H1 (cell line): ENCODE data around the gene RPS6KA2. TPM values are rescaled to one million over a fixed set of nuclear protein-coding genes. Genes with fewer than 3 reads are reported as not detected.

Experiments used
- CTCF ChIA-PET: fragments of 300-600 bp; sonication (Branson Sonifier 250); formaldehyde crosslinking; loops from one replicate; lab custom pipeline; 2021; ENCODE audit not compliant: partially characterized antibody; lab: Charles Lee
- POLR2A ChIA-PET: fragments of 300-600 bp; sonication (Branson Sonifier 250); formaldehyde crosslinking; loops from one replicate; lab custom pipeline; 2021; ENCODE audit warnings: inconsistent platforms; ENCODE audit not compliant: partially characterized antibody; lab: Charles Lee
- DNase-seq, 2 experiments: peaks; one replicate each; pipeline versions ENCODE4 v3.0.0 to v3.0.0-alpha.2; 2010 to 2022; ENCODE audit warnings: low spot score in 2 of 2, low read depth in 1 of 2, mixed read lengths in 1 of 2
- FAIRE-seq: peaks from 2 replicates; lab custom pipeline; 2011; peaks lifted over from hg19 to GRCh38; lab: Jason Lieb, UNC
- H2AFZ ChIP-seq: 2 replicates; pipeline ENCODE4 v1.8.1; 2012; ENCODE audit warnings: low read length, inconsistent platforms
- H2AK5ac ChIP-seq: 2 replicates; pipeline ENCODE4 v1.6.1; 2013; ENCODE audit warnings: low read depth, low read length
- H2BK120ac ChIP-seq: replicated peaks from 2 replicates; pipeline ENCODE3; 2013; ENCODE audit warnings: low read depth, low read length, inconsistent platforms
- H2BK12ac ChIP-seq: 2 replicates; pipeline ENCODE4 v1.6.1; 2013; ENCODE audit warnings: low read depth, low read length
- H2BK15ac ChIP-seq: 2 replicates; pipeline ENCODE4 v1.6.1; 2013; ENCODE audit warnings: low read length
- H2BK20ac ChIP-seq: 2 replicates; pipeline ENCODE4 v1.6.1; 2013; ENCODE audit warnings: low read length
- H2BK5ac ChIP-seq: 2 replicates; pipeline ENCODE4 v1.6.1; 2013; ENCODE audit warnings: low read depth, low read length
- H3K14ac ChIP-seq: 2 replicates; pipeline ENCODE4 v1.6.1; 2013; ENCODE audit warnings: inconsistent platforms; ENCODE audit not compliant: insufficient read length
- H3K18ac ChIP-seq: 2 replicates; pipeline ENCODE4 v1.6.1; 2013; ENCODE audit warnings: low read length; ENCODE audit errors: extremely low read depth
- H3K23ac ChIP-seq: 2 replicates; pipeline ENCODE4 v1.6.1; 2013; ENCODE audit warnings: inconsistent platforms; ENCODE audit not compliant: insufficient read length
- H3K23me2 ChIP-seq: 2 replicates; pipeline ENCODE4 v1.6.1; 2013; ENCODE audit warnings: low read depth, low read length
- H3K27ac ChIP-seq: 2 replicates; pipeline ENCODE4 v1.6.1; 2011; ENCODE audit warnings: low read depth, low read length, inconsistent platforms
- H3K27me3 ChIP-seq, 4 experiments: replicated peaks in 1 of 4; 1 replicate in 1 of 4; 2 replicates in 3 of 4; pipeline versions ENCODE4 v1.6.1 to v1.8.1; 2011 to 2013; ENCODE audit warnings: low read length in 3 of 4, mild to moderate bottlenecking in 3 of 4, inconsistent platforms in 2 of 4, mixed read lengths in 2 of 4, moderate library complexity in 1 of 4; ENCODE audit not compliant: control insufficient read depth in 3 of 4, insufficient read depth in 3 of 4; ENCODE audit errors: extremely low read depth in 1 of 4
- H3K36me3 ChIP-seq, 4 experiments: 2 replicates each; pipeline versions ENCODE4 v1.6.1 to v1.8.1; 2011 to 2013; ENCODE audit warnings: mild to moderate bottlenecking in 4 of 4, low read length in 3 of 4, moderate library complexity in 2 of 4, control low read depth in 1 of 4, inconsistent platforms in 1 of 4; ENCODE audit not compliant: insufficient read depth in 4 of 4, control insufficient read depth in 2 of 4
- H3K4ac ChIP-seq: replicated peaks from 2 replicates; pipeline ENCODE3; 2013; ENCODE audit warnings: low read length, low read depth, mixed read lengths, inconsistent platforms; ENCODE audit not compliant: insufficient read length
- H3K4me1 ChIP-seq, 4 experiments: replicated peaks in 1 of 4; 1 replicate in 1 of 4; 2 replicates in 3 of 4; pipeline versions ENCODE4 v1.6.1 to v1.8.1; 2011 to 2013; ENCODE audit warnings: low read length in 3 of 4, inconsistent platforms in 2 of 4, mixed read lengths in 1 of 4; ENCODE audit not compliant: insufficient read depth in 4 of 4, control insufficient read depth in 3 of 4
- H3K4me2 ChIP-seq, 2 experiments: 2 replicates each; pipeline versions ENCODE4 v1.6.1 to v1.8.1; 2011 to 2013; ENCODE audit warnings: low read depth in 2 of 2, low read length in 2 of 2, control low read depth in 1 of 2, inconsistent platforms in 1 of 2, mild to moderate bottlenecking in 1 of 2; ENCODE audit not compliant: insufficient read depth in 1 of 2
- H3K4me3 ChIP-seq, 4 experiments: fragments of 200-600, 300-600 bp in 1 of 4; sonication (generic), shearing (Covaris generic), sonication (Bioruptor Twin) in 1 of 4; 2 replicates each; pipeline versions ENCODE4 v1.5.1 to v1.8.1; 2011 to 2016; ENCODE audit warnings: low read length in 4 of 4, low read depth in 3 of 4, control low read depth in 2 of 4, inconsistent platforms in 2 of 4, mild to moderate bottlenecking in 2 of 4, mixed read lengths in 1 of 4, moderate library complexity in 1 of 4; ENCODE audit not compliant: insufficient read depth in 2 of 4; ENCODE audit errors: extremely low read depth in 1 of 4
- H3K56ac ChIP-seq: replicated peaks from 2 replicates; pipeline ENCODE3; 2013; ENCODE audit warnings: low read depth, mild to moderate bottlenecking, mixed read lengths, low read length, inconsistent platforms; ENCODE audit not compliant: insufficient read length
- H3K79me1 ChIP-seq: 2 replicates; pipeline ENCODE4 v1.6.1; 2013; ENCODE audit warnings: low read depth, low read length, control low read depth
- H3K79me2 ChIP-seq, 2 experiments: 2 replicates each; pipeline versions ENCODE4 v1.6.1 to v1.8.1; 2012 to 2013; ENCODE audit warnings: low read length in 2 of 2, mild to moderate bottlenecking in 2 of 2, inconsistent platforms in 1 of 2; ENCODE audit not compliant: insufficient read depth in 2 of 2, control insufficient read depth in 1 of 2
- H3K9ac ChIP-seq, 4 experiments: replicated peaks in 1 of 4; 1 replicate in 1 of 4; 2 replicates in 3 of 4; pipeline versions ENCODE4 v1.6.1 to v1.8.1; 2011 to 2013; ENCODE audit warnings: low read depth in 3 of 4, low read length in 3 of 4, control low read depth in 2 of 4, mild to moderate bottlenecking in 2 of 4, moderate library complexity in 2 of 4, inconsistent platforms in 1 of 4; ENCODE audit errors: extremely low read depth in 1 of 4
- H3K9me3 ChIP-seq, 2 experiments: 2 replicates each; pipeline versions ENCODE4 v1.6.1 to v1.8.1; 2012 to 2013; ENCODE audit warnings: mild to moderate bottlenecking in 2 of 2, moderate library complexity in 2 of 2, control low read depth in 1 of 2, inconsistent platforms in 1 of 2, low read depth in 1 of 2, low read length in 1 of 2, mixed read lengths in 1 of 2; ENCODE audit not compliant: insufficient read depth in 2 of 2
- H4K20me1 ChIP-seq, 2 experiments: replicated peaks in 1 of 2; 2 replicates each; pipeline versions ENCODE3 to v1.8.1; 2011 to 2013; ENCODE audit warnings: inconsistent platforms in 2 of 2, low read length in 2 of 2, mild to moderate bottlenecking in 1 of 2; ENCODE audit not compliant: insufficient read depth in 2 of 2, control insufficient read depth in 1 of 2
- H4K5ac ChIP-seq: 2 replicates; pipeline ENCODE4 v1.6.1; 2013; ENCODE audit warnings: low read length, low read depth, mixed read lengths, inconsistent platforms; ENCODE audit not compliant: insufficient read length
- H4K8ac ChIP-seq: 2 replicates; pipeline ENCODE4 v1.8.0; 2013; ENCODE audit warnings: mild to moderate bottlenecking, moderate library complexity, low read length, inconsistent platforms; ENCODE audit not compliant: insufficient read depth; ENCODE audit errors: extremely low read depth
- H4K91ac ChIP-seq: replicated peaks from 2 replicates; pipeline ENCODE3; 2013; ENCODE audit warnings: low read length, mixed read lengths, inconsistent platforms; ENCODE audit not compliant: insufficient read length
- BRCA1 ChIP-seq: IDR thresholded peaks from 2 replicates; pipeline ENCODE4 v1.6.1; 2012; ENCODE audit warnings: low read depth, low read length, improper control_type of control experiment
- CEBPB ChIP-seq: IDR thresholded peaks from 2 replicates; pipeline ENCODE4 v1.6.1; 2012; ENCODE audit warnings: low read depth, low read length
- CHD1 ChIP-seq: IDR thresholded peaks from 2 replicates; pipeline ENCODE4 v1.6.1; 2012; ENCODE audit warnings: low read depth, low read length, improper control_type of control experiment
- CHD2 ChIP-seq: IDR thresholded peaks from 2 replicates; pipeline ENCODE4 v1.6.1; 2012; ENCODE audit warnings: low read length, improper control_type of control experiment
- EGR1 ChIP-seq: IDR thresholded peaks from 2 replicates; pipeline ENCODE4 v1.6.1; 2011; ENCODE audit warnings: low read depth, low read length, borderline replicate concordance
- EP300 ChIP-seq, 2 experiments: IDR thresholded peaks; 1 replicate in 1 of 2; 2 replicates in 1 of 2; pipeline ENCODE4 v1.6.1; 2011 to 2012; ENCODE audit warnings: low read depth in 2 of 2, low read length in 2 of 2, mild to moderate bottlenecking in 2 of 2, borderline replicate concordance in 1 of 2, inconsistent platforms in 1 of 2, moderate library complexity in 1 of 2
- KDM1A ChIP-seq: fragments of 200-600, 300-600 bp; sonication (generic); IDR thresholded peaks from 2 replicates; pipeline ENCODE4 v1.7.1; 2016; ENCODE audit warnings: mild to moderate bottlenecking, low read length, borderline replicate concordance
- MAFK ChIP-seq: IDR thresholded peaks from 2 replicates; pipeline ENCODE4 v1.6.1; 2012; ENCODE audit warnings: low read depth, mild to moderate bottlenecking, improper control_type of control experiment, low read length
- RXRA ChIP-seq: IDR thresholded peaks from 2 replicates; pipeline ENCODE4 v1.6.1; 2011; ENCODE audit warnings: low read depth, mild to moderate bottlenecking, low read length, moderate library complexity; ENCODE audit not compliant: insufficient read depth
- SAP30 ChIP-seq: fragments of 300-600 bp; sonication (generic); IDR thresholded peaks from 2 replicates; pipeline ENCODE4 v1.7.1; 2012; ENCODE audit warnings: low read length, moderate library complexity, mild to moderate bottlenecking, inconsistent platforms; ENCODE audit not compliant: insufficient read depth, insufficient replicate concordance
- SP1 ChIP-seq: IDR thresholded peaks from 2 replicates; pipeline ENCODE4 v1.6.1; 2011; ENCODE audit warnings: low read depth, low read length
- WGBS, 2 experiments: shearing (Covaris generic) in 1 of 2; methylation state at CpG; one replicate each; pipeline versions ENCODE4 v1.1.6 to v1.1.7; 2013 to 2015; ENCODE audit warnings: low lambda C conversion rate in 2 of 2, mixed read lengths in 2 of 2, inconsistent platforms in 1 of 2, low coverage in 1 of 2, missing lambda C conversion rate in 1 of 2; ENCODE audit not compliant: insufficient replicate concordance in 2 of 2, insufficient coverage in 1 of 2, insufficient read length in 1 of 2; ENCODE audit errors: extremely low coverage in 1 of 2, missing lambda C conversion rate in 1 of 2; 5-methylcytosine and 5-hydroxymethylcytosine counted together
- polyA plus RNA-seq, 7 experiments: library from polyadenylated mRNA; depleted of rRNA in 3 of 7; stranded (reverse) in 5 of 7; unstranded in 2 of 7; fragments of >200 nt in 5 of 7; fragments of 200-250 nt in 2 of 7; gene quantifications; 1 replicate in 5 of 7; 2 replicates in 1 of 7; 4 replicates in 1 of 7; pipeline versions ENCODE4 v1.2.1 to v1.2.3, GENCODE V29; 2011 to 2013; ENCODE audit warnings: missing spikeins in 2 of 7, mixed read lengths in 2 of 7
- total RNA-seq: library from RNA; stranded (reverse); fragmentation: NEBNext Ultra II Directional; extraction: Animal tissue kit (Norgen Biotek cat#: 25700); gene quantifications from 2 replicates; pipeline ENCODE4 v1.2.1, GENCODE V29; 2021
- TF ChIP-seq, protein P1 (sequence below): IDR thresholded peaks from 2 replicates; pipeline ENCODE4 v1.6.1; 2011; ENCODE audit warnings: low read length, improper control_type of control experiment

Gene RPS6KA2
- total and polyA plus RNA-seq, 2 of the 8 experiments (the other 6 are each of a cell fraction or from before 2014, with no cell fraction given) = 8.8 to 25.7 TPM

DNA sequence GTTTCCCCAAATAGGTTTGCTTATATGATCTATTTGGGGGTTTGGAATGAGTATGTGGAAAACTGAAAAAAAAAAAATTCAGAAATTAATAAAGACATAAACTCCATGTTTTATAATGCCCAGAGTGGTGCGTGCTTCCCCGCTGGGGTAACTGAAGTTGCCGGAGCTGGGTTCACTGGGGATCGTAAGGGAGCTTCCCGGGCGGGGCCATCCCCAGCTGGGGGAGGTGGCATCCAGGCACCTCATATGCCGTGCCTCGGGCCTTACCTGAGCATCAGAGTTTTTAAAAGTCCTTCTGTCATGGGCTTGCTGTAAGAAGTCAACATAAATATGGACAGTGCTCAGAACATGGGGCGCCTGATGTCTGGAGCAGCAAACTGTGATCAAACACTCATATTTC, 22.7 kb downstream of the RPS6KA2 start:
- Histone ChIP-seq H2AK5ac (no peak overlapping the region), H4K91ac (no peak overlapping the region), H3K4me3 (no peak overlapping the region), H2BK120ac (no peak overlapping the region), H3K27ac (no peak overlapping the region), H3K27me3 (no peaks in the 10 kb centered on the region; a peak in 1 of 7 replicates), H3K14ac (no peak overlapping the region), H3K9ac (no peak overlapping the region), H2AFZ (no peak overlapping the region), H3K79me1 (peaks cover 7% of the 10 kb centered on the region; the same call in 1 of the 2 replicates), H3K4me2 (no peak overlapping the region), H3K23me2 (no peaks in the 10 kb centered on the region), H2BK12ac (no peak overlapping the region), H4K8ac (no peak overlapping the region), H3K4ac (no peak overlapping the region), H3K9me3 (no peaks in the 10 kb centered on the region), H4K20me1 (peaks cover 5 to 8% of the 10 kb centered on the region in 2 experiments), H3K36me3 (no peaks in the 10 kb centered on the region), H4K5ac (no peak overlapping the region), H2BK5ac (no peak overlapping the region), H3K56ac (no peak overlapping the region), H3K23ac (no peak overlapping the region), H3K79me2 (peaks cover 0 to 45% of the 10 kb centered on the region in 2 experiments), H3K4me1 (peaks cover 0 to 4% (median 0%) of the 10 kb centered on the region in 4 experiments; a peak in 3 of 7 replicates), H3K18ac (no peak overlapping the region), H2BK20ac (no peak overlapping the region), H2BK15ac (no peak overlapping the region)
- no peak for FAIRE-seq
- ChIA-PET POLR2A (interaction anchor here (0.7 to 1.5 kb wide), 4 partner anchors 9 to 111 kb away, joined by 3 to 4 read pairs (median 4); no protein-coding TSS in a partner anchor), CTCF (interaction anchor here (0.7 to 2.4 kb wide), 3 partner anchors 9 to 18 kb away, joined by 3 to 17 read pairs (median 3); no protein-coding TSS in a partner anchor)
- no peak for DNase-seq
- WGBS, 2 experiments = 96% methylated on average over 9 of the region's 9 CpGs; no CpG with 5 or more reads in 1 of the 2 experiments
- TF ChIP-seq SAP30 (no peak), CHD1 (no peak), KDM1A (no peak), SP1 (no peak), EP300 (IDR thresholded peaks at IDR 0.05; ENCODE audit: borderline replicate concordance in 1 of 2, low read depth in 2 of 2, low read length in 2 of 2) (no peak), RXRA (no peak), CHD2 (no peak), CEBPB (no peak), BRCA1 (no peak), MAFK (no peak), EGR1 (no peak)
- TF ChIP-seq, protein P1, sequence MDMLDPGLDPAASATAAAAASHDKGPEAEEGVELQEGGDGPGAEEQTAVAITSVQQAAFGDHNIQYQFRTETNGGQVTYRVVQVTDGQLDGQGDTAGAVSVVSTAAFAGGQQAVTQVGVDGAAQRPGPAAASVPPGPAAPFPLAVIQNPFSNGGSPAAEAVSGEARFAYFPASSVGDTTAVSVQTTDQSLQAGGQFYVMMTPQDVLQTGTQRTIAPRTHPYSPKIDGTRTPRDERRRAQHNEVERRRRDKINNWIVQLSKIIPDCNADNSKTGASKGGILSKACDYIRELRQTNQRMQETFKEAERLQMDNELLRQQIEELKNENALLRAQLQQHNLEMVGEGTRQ = no peak
